Transverse colon (tissue), 4 donors: ENCODE results near the gene DDX47. TPM values are rescaled to one million over a fixed set of nuclear protein-coding genes. Genes with fewer than 3 reads are reported as not detected.

ENCODE experiments used
- DNase-seq: peaks from one replicate; pipeline ENCODE4 v3.0.0-alpha.2; 2019
- H3K27ac ChIP-seq, 4 donors: fragments of 200-600 bp; sonication (generic); 2 replicates each; pipeline ENCODE4 v1.5.1; 2016 to 2018; ENCODE audit warnings: inconsistent platforms in 4 of 4
- H3K27me3 ChIP-seq: fragments of 200-600 bp; sonication (generic); 2 replicates; pipeline ENCODE4 v1.5.1; 2017; ENCODE audit warnings: inconsistent platforms
- H3K36me3 ChIP-seq, 4 donors: fragments of 200-600 bp; sonication (generic); 2 replicates each; pipeline ENCODE4 v1.5.1; 2017 to 2019; ENCODE audit warnings: inconsistent platforms in 4 of 4
- H3K4me1 ChIP-seq, 4 donors: fragments of 200-600 bp; sonication (generic); 2 replicates each; pipeline ENCODE4 v1.5.1; 2017 to 2020; ENCODE audit warnings: inconsistent platforms in 4 of 4
- H3K4me3 ChIP-seq, 4 donors: fragments of 200-600 bp; sonication (generic); 1 replicate in 1 of 4; 2 replicates in 3 of 4; pipeline versions ENCODE4 v1.5.1 to v1.6.1; 2017 to 2019; ENCODE audit warnings: inconsistent platforms in 4 of 4
- H3K9me3 ChIP-seq, 2 donors: fragments of 200-600 bp; sonication (generic); 2 replicates each; pipeline ENCODE4 v1.5.1; 2017 to 2019; ENCODE audit warnings: inconsistent platforms in 2 of 2
- EP300 ChIP-seq: sonication (generic); formaldehyde crosslinking; IDR thresholded peaks from one replicate; pipeline ENCODE4 v1.6.1; 2017; ENCODE audit warnings: antibody characterized with exemption, low read depth
- POLR2A ChIP-seq: fragments of 450-650 bp; IDR thresholded peaks from one replicate; pipeline ENCODE4 v1.6.1; 2016; ENCODE audit warnings: antibody characterized with exemption, mild to moderate bottlenecking, moderate library complexity
- POLR2AphosphoS5 ChIP-seq, 3 donors: sonication (generic); formaldehyde crosslinking; IDR thresholded peaks; one replicate each; pipeline ENCODE4 v1.6.1; 2016; ENCODE audit warnings: antibody characterized with exemption in 3 of 3
- WGBS, 2 donors: methylation state at CpG; one replicate each; pipeline ENCODE4 v1.1.5; 2018; ENCODE audit warnings: low coverage in 1 of 2; 5-methylcytosine and 5-hydroxymethylcytosine counted together
- in situ Hi-C, 4 donors: fragments of 200-750 bp; cut with MboI; loops; one replicate each; pipeline versions ENCODE4 v1.15.0 to v1.15.1; 2017; ENCODE audit warnings: low sequenced_read_pairs in 3 of 4, low pct_ligation_motif_present in 1 of 4, low pct_unique_long_range_greater_than_20kb in 1 of 4
- intact Hi-C: fragments of 100-400 bp; cut with DNase I; formaldehyde crosslinking; loops from one replicate; pipeline ENCODE4 v1.15.1; 2023; ENCODE audit warnings: low total_unique reads
- total RNA-seq, 4 donors: library from RNA; depleted of rRNA; stranded (reverse); fragments of >200 nt; gene quantifications; one replicate each; pipeline ENCODE4 v1.1.0, GENCODE V29; 2016
- TF ChIP-seq, protein P1 (sequence below), 5 experiments: fragments of 200-600 bp in 3 of 5; fragments of 450-650 bp in 2 of 5; sonication (generic) in 3 of 5; IDR thresholded peaks; 1 replicate in 2 of 5; 2 replicates in 3 of 5; pipeline ENCODE4 v1.5.1; 2016 to 2017; ENCODE audit warnings: antibody characterized with exemption in 5 of 5, inconsistent platforms in 3 of 5, mild to moderate bottlenecking in 2 of 5, moderate library complexity in 1 of 5

DDX47 gene
- total RNA-seq, 4 donors from 2014 or later: 22.1 to 47.8 (median 31.8) TPM

DNA sequence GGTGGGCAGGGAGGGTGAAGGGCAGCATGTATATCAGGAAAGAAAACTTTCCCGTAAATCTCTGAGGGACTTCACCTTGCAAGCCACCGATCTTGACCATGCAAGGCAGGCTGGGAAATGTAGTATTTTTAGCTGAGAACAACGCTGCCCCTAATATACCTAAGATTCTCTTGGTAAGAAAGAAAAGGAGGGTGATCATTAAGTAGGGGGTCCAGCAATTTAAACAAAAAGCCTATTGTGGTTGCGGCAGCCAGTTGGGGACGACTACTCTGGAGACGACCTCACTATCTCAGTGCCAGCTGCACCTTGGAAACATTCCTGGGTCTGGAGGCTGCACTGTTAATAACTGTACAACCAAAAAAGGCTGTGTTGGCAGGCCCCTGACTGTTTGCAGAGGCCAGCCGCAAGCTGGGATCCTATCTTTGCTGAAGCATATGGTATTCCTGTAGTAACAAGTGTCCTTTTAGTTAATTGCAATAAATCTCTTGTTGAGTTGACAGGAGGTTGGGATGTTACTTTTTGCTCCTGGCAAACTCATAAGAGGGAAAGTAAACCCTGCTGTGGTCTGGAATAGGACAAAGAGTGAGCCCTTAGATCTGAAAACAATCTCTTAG, 21.3 kb upstream of the DDX47 start:
- no peaks in the 10 kb centered on the region for H3K9me3 ChIP-seq
- in situ Hi-C loops: no loop called here
- H3K36me3 ChIP-seq: no peaks in the 10 kb centered on the region
- no peaks in the 10 kb centered on the region for H3K27me3 ChIP-seq
- 23 to 35% methylated on average over 2 to 7 of the region's 7 CpGs for WGBS, 2 donors
- peak overlapping the region in 3 of 4 donors; percentile 12 to 38 (median 31) for H3K27ac ChIP-seq
- H3K4me3 ChIP-seq: no peak overlapping the region
- peaks cover 7 to 48% (median 23%) of the 10 kb centered on the region in 4 donors for H3K4me1 ChIP-seq
- TF ChIP-seq POLR2A (no peak), EP300 (no peak), POLR2AphosphoS5 (IDR thresholded peaks at IDR 0.05) (no peak)
- TF ChIP-seq, protein P1, sequence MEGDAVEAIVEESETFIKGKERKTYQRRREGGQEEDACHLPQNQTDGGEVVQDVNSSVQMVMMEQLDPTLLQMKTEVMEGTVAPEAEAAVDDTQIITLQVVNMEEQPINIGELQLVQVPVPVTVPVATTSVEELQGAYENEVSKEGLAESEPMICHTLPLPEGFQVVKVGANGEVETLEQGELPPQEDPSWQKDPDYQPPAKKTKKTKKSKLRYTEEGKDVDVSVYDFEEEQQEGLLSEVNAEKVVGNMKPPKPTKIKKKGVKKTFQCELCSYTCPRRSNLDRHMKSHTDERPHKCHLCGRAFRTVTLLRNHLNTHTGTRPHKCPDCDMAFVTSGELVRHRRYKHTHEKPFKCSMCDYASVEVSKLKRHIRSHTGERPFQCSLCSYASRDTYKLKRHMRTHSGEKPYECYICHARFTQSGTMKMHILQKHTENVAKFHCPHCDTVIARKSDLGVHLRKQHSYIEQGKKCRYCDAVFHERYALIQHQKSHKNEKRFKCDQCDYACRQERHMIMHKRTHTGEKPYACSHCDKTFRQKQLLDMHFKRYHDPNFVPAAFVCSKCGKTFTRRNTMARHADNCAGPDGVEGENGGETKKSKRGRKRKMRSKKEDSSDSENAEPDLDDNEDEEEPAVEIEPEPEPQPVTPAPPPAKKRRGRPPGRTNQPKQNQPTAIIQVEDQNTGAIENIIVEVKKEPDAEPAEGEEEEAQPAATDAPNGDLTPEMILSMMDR (IDR thresholded peaks at IDR 0.05): no peak
- no peak for DNase-seq
- intact Hi-C loops: no loop called here

GRCh38 chr12:12792421-12792820, 20.7 kb upstream of the DDX47 start:
- 67 to 79% methylated on average over 5 to 6 of the region's 6 CpGs for WGBS, 2 donors
- in situ Hi-C loops: no loop called here
- no peak for DNase-seq
- H3K27me3 ChIP-seq: no peaks in the 10 kb centered on the region
- H3K36me3 ChIP-seq: no peaks in the 10 kb centered on the region
- TF ChIP-seq POLR2AphosphoS5 (IDR thresholded peaks at IDR 0.05) (no peak), EP300 (no peak), POLR2A (no peak)
- TF ChIP-seq, protein P1 (IDR thresholded peaks at IDR 0.05): no peak
- H3K4me3 ChIP-seq: no peak overlapping the region
- H3K9me3 ChIP-seq: no peaks in the 10 kb centered on the region
- intact Hi-C loops: no loop called here
- peak overlapping the region in 3 of 4 donors; percentile 12 to 38 (median 31) for H3K27ac ChIP-seq
- H3K4me1 ChIP-seq: peaks cover 7 to 45% (median 19%) of the 10 kb centered on the region in 4 donors

- Histone ChIP-seq H3K4me1 (peaks cover 0 to 30% (median 4%) of the 10 kb centered on the region in 4 donors), H3K36me3 (no peaks in the 10 kb centered on the region), H3K27ac (no peak overlapping the region), H3K27me3 (no peaks in the 10 kb centered on the region), H3K9me3 (no peaks in the 10 kb centered on the region), H3K4me3 (no peak overlapping the region)
- intact Hi-C loops: no loop called here
- TF ChIP-seq POLR2A (no peak), POLR2AphosphoS5 (IDR thresholded peaks at IDR 0.05) (no peak), EP300 (no peak)
- TF ChIP-seq, protein P1 (IDR thresholded peaks at IDR 0.05): no peak
- in situ Hi-C loops: no loop called here
- WGBS, 2 donors: 86 to 87% methylated on average over 1 to 2 of the region's 2 CpGs
- no peak for DNase-seq
Measured at GRCh38 chr12:12794686-12795085, 18.5 kb upstream of the DDX47 start.

GRCh38 chr12:12796171-12796570, 17.0 kb upstream of the DDX47 start:
- Histone ChIP-seq H3K27me3 (no peaks in the 10 kb centered on the region), H3K36me3 (no peaks in the 10 kb centered on the region), H3K27ac (no peak overlapping the region), H3K4me3 (no peak overlapping the region), H3K9me3 (no peaks in the 10 kb centered on the region), H3K4me1 (peaks cover 0 to 38% (median 4%) of the 10 kb centered on the region in 4 donors)
- in situ Hi-C loops: no loop called here
- WGBS, 2 donors: 75 to 92% methylated on average over 3 of the region's 3 CpGs
- TF ChIP-seq EP300 (no peak), POLR2A (no peak), POLR2AphosphoS5 (IDR thresholded peaks at IDR 0.05) (no peak)
- TF ChIP-seq, protein P1 (IDR thresholded peaks at IDR 0.05): no peak
- no peak for DNase-seq
- intact Hi-C loops: no loop called here
